CD14-positive monocyte (primary cell): ENCODE data around the gene OR2D2. TPM values are rescaled to one million over a fixed set of nuclear protein-coding genes. Genes with fewer than 3 reads are reported as not detected.

Experiments used
- DNase-seq, 3 donors: peaks; one replicate each; pipeline ENCODE4 v3.0.0-alpha.2; 2011 to 2022
- H2AFZ ChIP-seq: 2 replicates; pipeline ENCODE4 v1.6.0; 2012; ENCODE audit warnings: mild to moderate bottlenecking, low read depth, low read length, inconsistent platforms; ENCODE audit not compliant: insufficient read depth, poor library complexity, severe bottlenecking
- H3K27ac ChIP-seq, 2 donors: 1 replicate in 1 of 2; 2 replicates in 1 of 2; pipeline ENCODE4 v1.5.1; 2012 to 2013; ENCODE audit warnings: low read length in 2 of 2, control low read depth in 1 of 2, inconsistent platforms in 1 of 2, low read depth in 1 of 2, mild to moderate bottlenecking in 1 of 2
- H3K27me3 ChIP-seq, 2 donors: one replicate each; pipeline versions ENCODE4 v1.6.0 to v1.6.1; 2011 to 2013; ENCODE audit warnings: low read length in 2 of 2; ENCODE audit not compliant: control insufficient read depth in 2 of 2, insufficient read depth in 2 of 2
- H3K36me3 ChIP-seq, 2 donors: replicated peaks in 1 of 2; 1 replicate in 1 of 2; 2 replicates in 1 of 2; pipeline versions ENCODE4 v1.5.1 to v1.6.1; 2012 to 2013; ENCODE audit warnings: low read length in 2 of 2, control low read depth in 1 of 2, inconsistent platforms in 1 of 2, mild to moderate bottlenecking in 1 of 2; ENCODE audit not compliant: insufficient read depth in 2 of 2, control insufficient read depth in 1 of 2
- H3K4me1 ChIP-seq, 2 donors: 1 replicate in 1 of 2; 2 replicates in 1 of 2; pipeline versions ENCODE4 v1.5.1 to v1.6.1; 2012 to 2013; ENCODE audit warnings: low read length in 2 of 2, control low read depth in 1 of 2, inconsistent platforms in 1 of 2, mild to moderate bottlenecking in 1 of 2, moderate library complexity in 1 of 2; ENCODE audit not compliant: insufficient read depth in 2 of 2, control insufficient read depth in 1 of 2
- H3K4me2 ChIP-seq: replicated peaks from 2 replicates; pipeline ENCODE3; 2012; ENCODE audit warnings: low read length, moderate library complexity, mild to moderate bottlenecking; ENCODE audit not compliant: poor library complexity, severe bottlenecking; ENCODE audit errors: extremely low read depth
- H3K4me3 ChIP-seq, 3 experiments: fragments of 200-600 bp in 1 of 3; sonication (generic) in 1 of 3; replicated peaks in 1 of 3; 1 replicate in 2 of 3; 2 replicates in 1 of 3; pipeline ENCODE4 v1.5.1; 2011 to 2013; ENCODE audit warnings: low read length in 3 of 3, mild to moderate bottlenecking in 3 of 3, control low read depth in 2 of 3, low read depth in 2 of 3, inconsistent platforms in 1 of 3, moderate library complexity in 1 of 3
- H3K79me2 ChIP-seq: 2 replicates; pipeline ENCODE4 v1.6.0; 2012; ENCODE audit warnings: mild to moderate bottlenecking, control low read depth, inconsistent platforms, low read length, moderate library complexity; ENCODE audit not compliant: insufficient read depth
- H3K9ac ChIP-seq: 2 replicates; pipeline ENCODE4 v1.6.0; 2017; ENCODE audit warnings: low read length, mild to moderate bottlenecking; ENCODE audit not compliant: insufficient read depth, poor library complexity, severe bottlenecking
- H3K9me3 ChIP-seq, 2 donors: replicated peaks in 1 of 2; 1 replicate in 1 of 2; 2 replicates in 1 of 2; pipeline versions ENCODE4 v1.5.1 to v1.6.1; 2012 to 2013; ENCODE audit warnings: low read length in 2 of 2, control low read depth in 1 of 2; ENCODE audit not compliant: control insufficient read depth in 1 of 2, insufficient read depth in 1 of 2
- H4K20me1 ChIP-seq: 2 replicates; pipeline ENCODE4 v1.6.0; 2012; ENCODE audit warnings: mild to moderate bottlenecking, low read length, control low read depth, moderate library complexity; ENCODE audit not compliant: insufficient read depth
- H3K27ac Mint-ChIP-seq, 7 donors: one replicate each; pipeline ENCODE4 v1.8.0; 2020; ENCODE audit warnings: mild to moderate bottlenecking in 7 of 7, mixed read lengths in 7 of 7, moderate library complexity in 6 of 7, inconsistent platforms in 2 of 7
- H3K27me3 Mint-ChIP-seq, 3 donors: one replicate each; pipeline ENCODE4 v1.8.0; 2021 to 2022; ENCODE audit warnings: low read depth in 3 of 3, mild to moderate bottlenecking in 3 of 3, mixed read lengths in 3 of 3, moderate library complexity in 3 of 3, inconsistent platforms in 1 of 3
- H3K36me3 Mint-ChIP-seq, 2 donors: one replicate each; pipeline ENCODE4 v1.8.0; 2020; ENCODE audit warnings: mixed read lengths in 2 of 2, inconsistent platforms in 1 of 2, mild to moderate bottlenecking in 1 of 2
- H3K4me1 Mint-ChIP-seq: one replicate; pipeline ENCODE4 v1.8.0; 2020; ENCODE audit warnings: mild to moderate bottlenecking, mixed read lengths
- H3K4me3 Mint-ChIP-seq, 2 donors: one replicate each; pipeline ENCODE4 v1.8.0; 2020; ENCODE audit warnings: mild to moderate bottlenecking in 2 of 2, mixed read lengths in 2 of 2, moderate library complexity in 1 of 2
- H3K9me3 Mint-ChIP-seq, 7 donors: one replicate each; pipeline ENCODE4 v1.8.0; 2020 to 2022; ENCODE audit warnings: mixed read lengths in 7 of 7, mild to moderate bottlenecking in 6 of 7, moderate library complexity in 6 of 7, inconsistent platforms in 2 of 7
- CTCF ChIP-seq: fragments of 200-600 bp; IDR thresholded peaks from one replicate; pipeline ENCODE4 v1.8.0; 2022; ENCODE audit warnings: antibody characterized with exemption, mild to moderate bottlenecking
- WGBS: methylation state at CpG from one replicate; pipeline ENCODE4 v1.1.5; 2013; ENCODE audit warnings: missing lambda C conversion rate; ENCODE audit not compliant: insufficient coverage; 5-methylcytosine and 5-hydroxymethylcytosine counted together
- intact Hi-C, 2 donors: fragments of 100-400 bp; cut with micrococcal nuclease; formaldehyde crosslinking; loops; one replicate each; pipeline versions ENCODE4 v1.15.0 to v1.15.1; 2023
- polyA plus RNA-seq, 3 donors: library from polyadenylated mRNA; depleted of rRNA in 1 of 3; unstranded in 2 of 3; stranded (reverse) in 1 of 3; fragments of 300-500 nt in 2 of 3; fragments of >200 nt in 1 of 3; fragmentation: Illumina TruSeq in 2 of 3; gene quantifications; 1 replicate in 2 of 3; 2 replicates in 1 of 3; pipeline ENCODE4 v1.2.3, GENCODE V29; 2012 to 2021

The OR2D2 gene
- polyA plus RNA-seq, 3 donors: not detected

- Mint-ChIP-seq H3K4me1 (no peaks in the 10 kb centered on the region), H3K36me3 (no peaks in the 10 kb centered on the region), H3K27ac (no peak overlapping the region), H3K4me3 (no peak overlapping the region), H3K27me3 (peaks cover 0 to 3% (median 1%) of the 10 kb centered on the region in 3 donors), H3K9me3 (peaks cover 0 to 2% (median 0%) of the 10 kb centered on the region in 7 donors)
- Histone ChIP-seq H2AFZ (no peak overlapping the region), H4K20me1 (no peaks in the 10 kb centered on the region), H3K9ac (no peak overlapping the region), H3K4me1 (no peaks in the 10 kb centered on the region), H3K9me3 (no peaks in the 10 kb centered on the region), H3K4me3 (no peak overlapping the region), H3K27ac (no peak overlapping the region), H3K4me2 (no peak overlapping the region), H3K36me3 (no peaks in the 10 kb centered on the region), H3K79me2 (no peaks in the 10 kb centered on the region), H3K27me3 (no peaks in the 10 kb centered on the region)
- no CpG with 5 or more reads among the region's 1 CpG for WGBS
- intact Hi-C loops: no loop called here
- no peak for DNase-seq
- TF ChIP-seq CTCF: no peak
Measured at GRCh38 chr11:6871278-6871677, 21.0 kb downstream of the OR2D2 start.

GRCh38 chr11:6864438-6864837, 27.9 kb downstream of the OR2D2 start:
- Histone ChIP-seq H3K36me3 (no peaks in the 10 kb centered on the region), H3K4me2 (no peak overlapping the region), H3K27me3 (no peaks in the 10 kb centered on the region), H3K9me3 (no peaks in the 10 kb centered on the region), H3K79me2 (no peaks in the 10 kb centered on the region), H3K9ac (no peak overlapping the region), H3K4me3 (no peak overlapping the region), H3K4me1 (no peaks in the 10 kb centered on the region), H3K27ac (no peak overlapping the region), H2AFZ (no peak overlapping the region), H4K20me1 (no peaks in the 10 kb centered on the region)
- TF ChIP-seq CTCF: no peak
- no peak overlapping the region for H3K4me3 Mint-ChIP-seq
- H3K27ac Mint-ChIP-seq: no peak overlapping the region
- H3K9me3 Mint-ChIP-seq: peaks cover 0 to 5% (median 0%) of the 10 kb centered on the region in 7 donors
- H3K36me3 Mint-ChIP-seq: no peaks in the 10 kb centered on the region
- no peak for DNase-seq
- H3K4me1 Mint-ChIP-seq: no peaks in the 10 kb centered on the region
- WGBS: no CpG with 5 or more reads among the region's 1 CpG
- peaks cover 0 to 2% (median 1%) of the 10 kb centered on the region in 3 donors for H3K27me3 Mint-ChIP-seq
- intact Hi-C loops: no loop called here
